ENCODE results near the gene KCNQ2.

Gene KCNQ2

GRCh38 chr20:63454731-63455567, 17.5 kb downstream of the KCNQ2 start:
- no peak for DNase-seq (ENCODE audit: low read depth in 3 of 3)

- DNase-seq (ENCODE audit: low read depth in 3 of 3), result no peak
These were observed 19.5 kb downstream of the KCNQ2 start for GRCh38 chr20:63452821-63453523.

- no peak for DNase-seq (ENCODE audit: low read depth in 3 of 3)
These were observed 20.1 kb downstream of the KCNQ2 start for GRCh38 chr20:63452341-63452740.

GRCh38 chr20:63451821-63452220, 20.6 kb downstream of the KCNQ2 start:
- no peak for DNase-seq (ENCODE audit: low read depth in 3 of 3)

GRCh38 chr20:63449796-63450730, 22.4 kb downstream of the KCNQ2 start:
- no peak for DNase-seq (ENCODE audit: low read depth in 3 of 3)

GRCh38 chr20:63449025-63449424, 23.4 kb downstream of the KCNQ2 start:
- no peak for DNase-seq (ENCODE audit: low read depth in 3 of 3)

GRCh38 chr20:63448031-63448430, 24.4 kb downstream of the KCNQ2 start:
- DNase-seq (ENCODE audit: low read depth in 3 of 3), result no peak

GRCh38 chr20:63447320-63447719, 25.1 kb downstream of the KCNQ2 start:
- no peak for DNase-seq (ENCODE audit: low read depth in 3 of 3)

- no peak for DNase-seq (ENCODE audit: low read depth in 3 of 3)
These were observed 26.0 kb downstream of the KCNQ2 start for GRCh38 chr20:63446216-63447024.

GRCh38 chr20:63445075-63445734, 27.2 kb downstream of the KCNQ2 start:
- DNase-seq (ENCODE audit: low read depth in 3 of 3), result no peak

- DNase-seq (ENCODE audit: low read depth in 3 of 3), result no peak
These were observed 27.9 kb downstream of the KCNQ2 start for GRCh38 chr20:63444548-63444947.

GRCh38 chr20:63443606-63444395, 28.7 kb downstream of the KCNQ2 start:
- no peak for DNase-seq (ENCODE audit: low read depth in 3 of 3)

GRCh38 chr20:63442100-63442493, 30.4 kb downstream of the KCNQ2 start:
- peak; percentile 27 to 44 (median 27) for DNase-seq (ENCODE audit: low read depth in 3 of 3)

GRCh38 chr20:63441136-63442099, 31.0 kb downstream of the KCNQ2 start:
- no peak for DNase-seq (ENCODE audit: low read depth in 3 of 3)

- no peak for DNase-seq (ENCODE audit: low read depth in 3 of 3)
These were observed 32.0 kb downstream of the KCNQ2 start for GRCh38 chr20:63440366-63440955.

- DNase-seq (ENCODE audit: low read depth in 3 of 3), result no peak
These were observed 32.6 kb downstream of the KCNQ2 start for GRCh38 chr20:63439866-63440265.

- DNase-seq (ENCODE audit: low read depth in 3 of 3), result no peak
These were observed 34.3 kb downstream of the KCNQ2 start for GRCh38 chr20:63438121-63438520.

GRCh38 chr20:63435552-63435951, 36.9 kb downstream of the KCNQ2 start:
- DNase-seq (ENCODE audit: low read depth in 3 of 3), result no peak
